GM19240 (cell line): ENCODE data around the gene TMEM178B.
"Not testable (repeated sequence)": the region's sequence is repeated elsewhere in the genome, so short reads cannot be mapped to it uniquely, and the experiment has no call there.

ENCODE experiments used
- DNase-seq: peaks from one replicate; pipeline ENCODE4 v3.0.0; 2011; ENCODE audit warnings: low spot score; ENCODE audit not compliant: insufficient read length

Gene TMEM178B

DNA sequence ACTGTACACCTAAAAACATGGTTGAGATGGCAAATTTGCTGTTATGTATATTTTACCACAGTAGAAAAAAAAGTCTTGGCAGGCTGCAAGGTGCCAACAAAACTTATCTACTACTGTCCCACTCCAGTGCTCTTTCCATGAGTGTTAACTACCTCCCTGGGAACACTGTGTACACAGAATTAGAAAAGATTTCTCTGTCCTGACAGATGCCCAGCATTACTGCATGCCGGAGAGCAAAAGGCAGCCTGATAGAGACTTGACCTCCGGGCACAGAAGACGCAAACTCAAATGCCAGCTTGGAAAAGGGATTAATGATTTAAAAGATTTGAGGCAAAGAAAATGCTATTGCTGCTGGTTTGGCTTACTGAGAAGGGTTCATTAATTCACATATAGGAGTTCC lies 228.8 kb downstream of the TMEM178B start:
- DNase-seq = no peak

DNA sequence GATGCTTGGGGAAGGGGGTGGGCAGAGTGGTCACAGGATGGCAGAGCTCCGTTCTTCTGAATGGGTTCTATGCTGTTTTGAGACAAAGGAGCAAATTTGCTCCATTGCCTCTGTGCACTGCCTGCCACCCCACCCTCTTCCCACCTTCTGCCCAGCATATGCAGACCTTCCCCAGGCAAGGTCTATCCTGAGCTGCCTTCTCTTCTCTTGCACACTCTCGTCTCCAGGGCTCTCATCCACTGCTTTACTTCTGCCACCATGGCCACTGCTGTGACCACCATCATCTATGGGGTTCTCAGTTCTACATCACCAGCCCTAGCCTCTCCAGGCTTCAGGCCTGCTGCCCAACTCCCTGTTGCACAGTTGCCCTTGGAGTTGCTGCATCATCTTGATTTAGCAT lies 230.4 kb downstream of the TMEM178B start:
- DNase-seq = no peak

DNA sequence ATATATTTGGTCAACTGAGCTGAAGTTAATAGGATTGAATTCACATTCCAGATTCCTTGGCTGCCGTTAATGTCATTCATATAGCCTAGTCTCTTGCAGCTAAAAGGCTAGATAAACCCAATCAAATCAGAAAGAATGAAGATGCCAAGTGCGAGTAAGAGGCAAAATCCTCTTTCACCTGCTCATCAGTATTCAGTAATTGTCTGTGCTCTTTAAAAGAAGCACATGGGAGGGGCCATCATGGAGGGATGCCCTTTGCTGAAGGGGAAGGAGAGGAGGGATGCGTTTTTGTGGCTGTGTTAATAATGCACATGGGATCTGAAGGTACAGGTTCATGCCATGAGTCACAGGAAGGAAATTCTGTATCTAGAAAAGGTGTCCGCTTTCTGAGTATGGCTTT lies 232.2 kb downstream of the TMEM178B start:
- no peak for DNase-seq

DNA sequence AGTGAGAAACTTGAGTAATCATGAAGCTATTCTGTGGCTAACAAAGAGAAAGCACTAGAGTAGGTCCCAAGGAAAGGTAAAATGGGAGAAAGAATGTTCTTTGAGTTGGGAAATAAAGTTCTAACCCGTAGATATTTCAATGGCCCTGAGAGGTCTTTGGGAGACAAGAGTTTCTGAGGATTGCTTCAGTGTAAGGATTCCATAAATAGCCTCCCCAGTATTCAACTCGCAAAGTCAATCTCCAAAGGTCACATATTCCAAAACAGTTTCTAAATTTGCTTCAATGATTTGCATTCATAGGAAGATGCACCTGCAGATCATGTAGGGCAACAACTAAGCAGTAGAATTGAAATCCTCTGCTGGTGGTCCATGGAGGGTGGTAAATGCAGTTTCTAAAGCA lies 238.5 kb downstream of the TMEM178B start:
- DNase-seq = no peak

DNA sequence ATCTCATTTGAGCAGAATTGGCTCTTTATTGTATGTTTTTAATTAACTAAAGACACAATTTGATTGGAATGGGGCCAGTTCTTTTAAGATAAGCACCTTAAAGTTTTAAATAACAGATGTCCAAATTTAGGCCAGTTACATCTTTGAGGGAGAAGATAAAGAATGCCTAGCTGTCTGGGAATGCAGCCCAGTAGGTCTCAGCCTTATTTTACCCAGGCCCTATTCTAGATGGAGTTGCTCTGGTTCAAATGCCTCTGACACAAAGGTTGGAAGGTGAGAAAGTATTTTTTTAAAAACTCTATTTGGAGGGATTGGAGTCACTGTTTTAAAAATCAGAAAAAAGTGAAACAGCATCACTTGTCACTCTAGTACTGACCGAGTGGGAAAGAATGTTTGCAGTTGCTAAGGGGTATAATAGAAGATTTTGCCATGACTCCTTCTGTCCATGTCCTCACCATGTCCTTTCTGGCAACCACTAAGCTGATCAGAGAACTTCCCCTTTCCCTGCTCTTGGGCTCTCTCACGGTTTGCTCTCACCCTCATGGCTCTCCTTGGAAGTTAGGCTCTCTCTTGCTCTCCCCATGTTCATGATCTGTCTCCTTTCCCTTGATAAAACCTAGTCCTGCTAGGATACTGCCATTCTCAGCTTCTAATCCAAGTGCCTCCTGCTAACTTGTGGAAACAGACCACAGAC lies 239.1 kb downstream of the TMEM178B start:
- no peak for DNase-seq

DNA sequence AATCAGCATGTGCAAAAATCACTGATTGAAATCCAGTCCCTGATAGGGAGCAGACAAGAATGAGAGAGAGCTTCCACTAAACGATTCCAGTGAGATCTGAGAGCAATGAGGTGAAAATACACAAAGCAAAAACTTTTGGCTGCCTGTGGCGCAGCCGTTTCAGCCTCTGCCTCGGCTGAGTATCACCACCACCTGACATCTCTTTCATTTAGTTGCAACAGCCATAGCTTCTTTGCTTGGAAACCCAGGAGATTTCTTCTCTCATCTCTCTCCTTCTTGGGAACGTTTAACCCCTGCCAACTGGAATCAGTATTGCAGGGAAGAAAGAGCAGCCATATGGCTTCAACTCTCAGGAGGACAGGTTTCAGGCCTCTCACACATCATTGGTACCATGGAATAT lies 240.0 kb downstream of the TMEM178B start:
- no peak for DNase-seq

DNA sequence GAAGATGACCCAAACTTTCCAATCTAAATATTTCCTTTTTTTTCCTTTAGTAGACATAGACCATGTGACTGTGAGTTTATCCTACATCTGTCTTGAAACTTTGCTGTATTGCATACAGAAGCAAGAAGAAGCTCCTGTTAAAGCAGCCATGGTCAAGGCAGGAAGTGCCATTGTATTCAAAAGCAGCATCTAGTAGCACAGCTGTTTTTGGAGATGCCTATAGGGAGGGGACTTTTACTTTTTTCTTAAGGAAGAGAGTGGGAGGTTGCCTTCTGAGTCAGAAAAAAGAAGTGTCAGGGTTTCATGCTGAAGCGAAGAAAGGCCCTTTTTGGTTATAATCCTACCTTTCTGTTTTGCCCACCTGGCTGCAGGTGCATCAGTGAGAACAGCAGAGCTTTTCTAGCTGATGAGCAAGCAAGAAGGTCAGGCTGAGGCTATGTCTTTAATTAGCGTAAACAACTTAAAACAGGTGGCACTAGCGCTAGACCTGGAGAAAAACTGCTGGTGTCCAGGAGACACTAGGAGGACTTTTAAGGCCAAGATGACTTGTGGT lies 243.2 kb downstream of the TMEM178B start:
- no peak for DNase-seq

DNA sequence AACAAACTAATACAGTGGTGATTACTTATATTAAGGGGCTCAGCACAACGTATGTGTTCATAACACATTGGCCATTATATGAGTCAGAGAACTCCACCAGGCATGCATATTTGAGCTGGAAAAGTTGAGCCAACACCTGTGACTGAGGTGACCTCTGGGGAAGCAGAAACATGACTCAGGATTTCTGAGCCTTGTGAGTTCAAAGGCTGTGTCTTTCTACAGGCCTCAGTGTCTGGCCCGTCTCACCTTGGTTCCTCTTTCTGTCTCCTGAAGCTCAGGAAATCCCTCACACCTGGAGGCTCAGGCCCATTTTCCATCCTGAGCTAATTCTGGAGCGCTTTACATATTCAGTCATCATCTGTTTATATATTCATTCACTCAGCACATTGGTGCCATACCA lies 246.4 kb downstream of the TMEM178B start:
- no peak for DNase-seq

DNA sequence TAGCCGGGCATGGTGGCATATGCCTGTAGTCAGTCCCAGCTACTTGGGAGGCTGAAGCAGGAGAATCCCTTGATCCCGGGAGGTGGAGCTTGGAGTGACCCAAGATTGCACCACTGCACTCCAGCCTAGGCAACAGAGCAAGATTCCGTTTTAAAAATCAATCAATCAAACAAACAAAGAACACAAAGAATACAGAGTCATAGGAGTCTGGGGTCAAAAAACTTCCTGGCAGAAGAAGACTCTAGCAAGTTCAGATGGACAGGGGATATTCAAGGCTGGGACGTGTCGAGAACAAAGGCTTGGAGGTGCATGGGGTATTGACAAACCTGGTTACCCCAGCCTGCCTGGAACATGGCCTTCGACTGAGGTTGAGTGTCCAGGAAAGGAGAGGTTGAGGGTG lies 248.5 kb downstream of the TMEM178B start:
- DNase-seq = no peak

DNA sequence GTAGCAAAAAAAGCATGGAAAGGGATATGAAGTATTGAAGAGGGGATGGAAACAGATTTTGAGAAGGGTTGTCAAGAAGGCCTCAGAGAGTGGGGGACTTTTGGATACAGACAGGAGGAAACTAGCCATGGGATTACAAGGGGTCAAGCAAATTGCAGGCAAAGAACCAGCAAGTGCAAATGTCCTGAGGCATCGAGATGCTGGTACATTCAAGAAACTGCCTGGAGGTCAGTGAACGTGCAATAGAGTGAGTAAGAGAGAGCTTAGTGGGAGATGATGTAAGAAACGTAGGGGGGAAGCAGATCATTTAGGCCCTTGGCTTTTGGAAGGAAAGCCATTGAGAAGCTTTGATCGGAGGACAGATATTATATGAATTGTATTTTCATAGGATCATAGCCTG lies 250.0 kb downstream of the TMEM178B start:
- DNase-seq = no peak

DNA sequence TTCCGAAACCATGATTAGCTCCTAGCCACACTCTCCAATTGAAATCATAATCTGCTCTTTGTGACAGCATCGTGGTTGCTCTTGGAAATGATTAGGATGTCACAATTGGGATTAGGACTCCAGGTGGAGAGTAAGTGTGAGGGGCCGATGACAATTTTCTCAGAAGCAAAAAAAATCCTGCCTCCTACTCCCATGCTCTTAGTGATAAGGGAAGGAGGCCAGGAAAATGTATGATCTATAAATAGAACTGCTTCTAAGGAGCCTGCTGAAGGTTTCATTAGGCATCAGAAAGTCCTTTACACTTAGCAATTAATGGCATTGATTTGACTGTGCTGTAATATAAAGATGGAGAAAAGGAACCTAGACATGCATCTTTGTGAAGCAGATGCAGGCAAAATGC lies 251.0 kb downstream of the TMEM178B start:
- DNase-seq = no peak

DNA sequence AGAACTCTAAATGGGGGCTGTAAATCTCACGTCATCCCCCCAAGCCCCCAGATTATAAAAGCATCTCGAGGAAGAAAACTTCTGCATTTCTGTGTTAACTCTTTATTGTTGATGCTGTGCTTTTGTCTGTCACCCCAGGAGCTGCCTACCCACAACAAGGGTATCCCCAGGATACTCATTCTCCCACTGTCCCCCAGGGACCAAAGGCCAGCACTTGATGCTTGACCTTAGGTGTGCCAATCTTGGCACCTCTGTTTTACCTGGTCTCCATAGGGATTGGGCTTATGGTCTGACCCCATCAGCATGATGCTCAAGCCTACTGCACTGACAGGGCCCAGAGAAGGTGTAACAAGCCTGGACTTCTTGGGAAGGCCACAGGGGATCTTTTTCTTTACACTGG lies 251.4 kb downstream of the TMEM178B start:
- no peak for DNase-seq

DNA sequence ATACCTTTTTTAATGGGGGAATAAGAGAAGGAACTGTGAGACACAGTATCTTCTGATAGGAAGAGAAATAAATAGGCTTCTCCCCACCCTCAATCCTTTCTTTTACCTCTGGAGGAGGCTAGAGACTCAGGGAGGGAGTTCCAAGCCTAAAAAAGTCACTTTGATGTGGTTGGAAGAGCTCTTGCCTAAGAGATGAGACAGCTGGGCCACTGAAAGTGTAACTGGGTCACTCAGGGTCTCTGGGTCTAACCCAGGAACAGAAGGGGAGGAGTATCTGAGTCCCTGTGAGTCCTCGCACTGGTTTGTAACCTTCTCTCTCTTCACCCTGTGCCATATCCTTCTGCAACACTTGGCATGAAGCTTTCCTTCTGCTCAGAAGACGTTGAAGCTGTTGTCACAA lies 254.4 kb downstream of the TMEM178B start:
- no peak for DNase-seq

DNA sequence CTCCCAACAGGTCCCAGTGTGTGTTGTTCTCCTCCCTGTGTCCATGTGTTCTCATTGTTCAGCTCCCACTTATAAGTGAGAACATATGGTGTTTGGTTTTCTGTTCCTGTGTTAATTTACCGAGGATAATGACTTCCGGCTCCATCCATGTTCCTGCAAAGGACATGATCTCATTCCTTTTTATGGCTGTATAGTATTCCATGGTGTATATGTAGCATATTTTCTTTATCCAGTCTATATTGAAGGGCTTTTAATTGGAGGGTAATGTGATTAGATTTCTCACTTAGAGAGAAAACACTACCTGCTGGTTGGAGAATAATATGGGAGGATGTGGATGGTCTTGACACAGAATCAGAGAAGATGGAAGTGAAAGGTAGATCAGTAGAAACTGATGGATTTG lies 256.4 kb downstream of the TMEM178B start:
- not testable (repeated sequence) for DNase-seq

DNA sequence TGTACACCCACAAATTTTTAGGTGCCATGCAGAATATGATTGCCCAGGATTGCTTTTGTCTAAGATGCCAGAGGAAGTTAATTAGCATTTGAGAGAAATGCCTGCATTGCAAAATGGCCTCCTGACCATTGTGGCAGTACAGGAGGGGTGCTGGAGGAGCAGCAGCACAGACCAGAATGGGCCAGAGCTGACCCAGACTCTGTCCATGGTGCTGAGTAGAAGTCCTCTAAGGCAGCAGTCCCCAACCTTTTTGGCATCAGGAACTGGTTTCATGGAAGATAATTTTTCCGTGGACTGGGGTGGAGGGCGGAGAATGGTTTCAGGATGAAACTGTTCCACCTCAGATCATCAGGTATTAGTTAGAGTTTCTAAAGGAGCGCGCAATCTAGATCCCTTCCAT lies 259.6 kb downstream of the TMEM178B start:
- no peak for DNase-seq

DNA sequence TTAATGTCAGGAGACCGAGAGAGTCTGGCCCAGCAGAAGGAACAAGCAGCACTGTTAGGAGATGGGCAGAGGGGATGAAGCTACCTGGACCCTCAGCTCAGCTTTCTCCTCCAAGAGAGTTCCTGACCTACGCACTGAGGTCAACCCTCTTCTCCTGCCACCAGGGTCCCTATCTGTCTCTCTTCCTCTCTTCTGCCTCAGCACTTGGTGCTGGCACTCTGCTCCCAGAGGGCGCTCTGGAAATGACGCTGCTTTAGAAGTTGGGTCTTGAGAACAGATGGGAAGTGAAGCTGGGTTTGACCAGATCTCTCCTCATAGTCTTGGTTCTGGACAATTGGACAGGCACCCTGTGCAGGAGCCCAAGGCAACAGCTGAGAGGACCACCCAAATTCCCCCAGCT lies 261.3 kb downstream of the TMEM178B start:
- DNase-seq = no peak

DNA sequence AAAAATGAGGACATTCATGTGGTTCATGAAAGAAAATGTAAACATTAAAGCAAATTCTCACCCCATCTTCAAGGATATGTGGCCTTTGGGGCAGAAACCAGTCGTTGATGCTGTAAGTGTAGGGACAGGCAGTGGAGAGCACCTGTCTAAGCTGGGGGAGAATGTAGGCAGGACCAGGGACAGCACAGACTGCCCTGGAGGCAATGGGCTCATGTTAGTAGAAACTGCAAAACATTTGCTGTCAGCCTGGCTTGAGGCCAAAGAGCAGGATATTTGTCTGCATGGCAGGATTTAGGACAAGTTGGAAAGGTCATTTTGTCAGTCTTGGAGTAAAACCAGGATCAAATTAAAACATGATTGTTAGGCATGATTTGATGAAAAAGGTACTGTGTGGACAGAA lies 265.7 kb downstream of the TMEM178B start:
- no peak for DNase-seq

DNA sequence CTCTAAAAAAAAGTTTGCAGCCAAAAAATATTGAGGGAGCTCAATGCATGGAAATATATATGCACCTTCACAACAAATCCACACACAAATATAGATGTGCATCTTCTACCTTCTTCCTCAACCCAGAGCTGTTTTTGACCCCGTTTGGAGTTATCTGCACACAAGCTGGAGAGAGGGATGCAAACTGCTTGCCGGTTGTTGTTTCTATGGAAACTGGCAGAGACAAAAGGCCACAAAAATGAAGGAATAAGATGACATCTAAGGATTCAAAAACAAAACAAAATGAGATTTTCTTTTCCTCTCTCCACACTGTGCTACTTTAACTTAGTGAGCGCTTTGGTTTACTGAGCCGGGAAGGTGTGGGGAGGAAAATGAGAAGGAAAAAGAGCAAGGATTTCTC lies 267.1 kb downstream of the TMEM178B start:
- DNase-seq = no peak

DNA sequence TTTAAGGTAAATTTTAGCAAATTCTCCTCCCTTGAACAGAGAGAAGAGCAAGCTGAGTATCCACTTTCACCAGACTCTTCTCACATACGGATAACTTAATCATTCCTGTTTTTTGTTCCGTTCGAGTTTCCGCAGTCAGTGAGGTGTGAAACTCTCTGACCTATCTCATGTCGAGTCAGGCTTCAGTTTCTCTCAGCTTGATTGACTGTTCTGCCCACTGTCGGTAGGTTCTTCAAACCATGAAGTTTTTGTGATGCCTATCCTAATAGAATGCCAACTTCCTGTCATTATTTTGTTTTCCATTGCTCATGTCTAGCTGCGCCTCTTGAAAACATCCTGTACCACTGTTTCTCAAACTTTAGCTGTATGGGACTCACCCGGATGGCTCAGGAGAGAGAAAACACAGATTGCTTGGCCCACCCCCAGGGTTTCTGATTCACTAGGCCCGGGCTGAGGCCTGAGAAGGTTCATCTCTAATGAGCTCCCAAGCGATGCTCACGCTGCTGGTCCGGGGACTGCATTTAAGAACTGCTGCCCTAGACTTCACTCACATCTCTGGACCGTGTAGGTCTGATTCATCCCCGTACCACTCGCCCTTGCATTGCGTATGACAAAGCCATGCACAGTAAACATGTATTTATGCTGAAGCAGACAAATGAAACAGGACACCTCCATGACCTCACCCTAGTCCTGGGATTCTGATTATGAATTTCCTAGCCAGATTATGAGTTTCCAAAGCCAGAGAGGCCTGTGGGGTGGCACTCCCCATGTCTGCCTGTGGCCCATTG lies 269.0 kb downstream of the TMEM178B start:
- no peak for DNase-seq

DNA sequence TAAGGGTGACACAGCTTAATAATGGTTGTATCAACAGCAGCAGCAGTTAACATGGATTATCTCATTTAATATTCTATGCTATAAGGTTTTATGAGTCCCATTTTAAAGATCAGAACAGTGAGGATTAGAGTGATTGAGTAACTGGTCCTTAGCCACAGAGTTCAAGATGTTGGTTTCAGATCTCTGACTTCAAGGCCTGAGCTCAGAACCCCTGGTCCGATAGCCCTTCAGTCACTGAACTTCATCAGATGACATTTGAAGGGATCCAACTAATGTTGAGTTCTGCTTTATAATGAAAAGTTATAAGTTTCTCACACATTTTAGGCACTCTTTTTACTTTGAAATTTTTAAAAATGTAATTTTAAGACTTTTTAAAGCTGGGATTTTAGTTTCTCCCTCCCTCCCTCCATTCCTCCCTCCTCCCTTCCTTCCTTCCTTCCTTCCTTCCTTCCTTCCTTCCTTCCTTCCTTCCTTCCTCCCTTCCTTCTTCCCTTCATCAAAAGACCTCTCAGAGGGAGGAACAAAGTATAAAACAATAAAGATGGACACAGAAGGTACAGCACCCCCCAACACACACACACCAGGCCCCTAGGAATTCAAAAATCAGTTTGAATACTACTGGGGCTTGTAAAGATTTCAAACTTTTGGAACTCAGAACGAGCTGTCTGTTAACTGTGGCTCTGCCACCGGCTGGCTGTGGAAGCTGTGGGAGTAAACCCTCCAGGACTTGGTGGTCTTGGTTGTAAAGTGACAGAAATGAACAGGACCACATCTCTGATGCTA lies 270.5 kb downstream of the TMEM178B start:
- DNase-seq = no peak

DNA sequence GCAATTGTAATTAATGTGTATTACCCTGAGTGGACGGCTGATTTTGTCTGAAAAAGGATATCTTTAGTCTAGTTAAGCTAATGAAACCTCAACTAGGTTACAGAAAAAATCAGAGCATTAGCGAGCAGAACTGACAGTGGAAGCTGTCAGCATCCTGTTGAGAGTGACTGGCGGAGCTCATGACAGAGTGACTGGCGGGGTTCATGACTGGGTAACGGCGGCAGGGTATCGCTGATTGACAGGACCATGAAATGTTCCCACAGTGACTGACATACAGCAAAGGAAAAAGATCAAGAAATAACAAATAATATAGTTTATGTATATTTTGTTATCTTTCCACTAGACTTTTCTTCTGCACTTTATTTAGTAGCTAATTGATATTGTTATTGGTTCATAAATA lies 274.9 kb downstream of the TMEM178B start:
- DNase-seq = no peak

DNA sequence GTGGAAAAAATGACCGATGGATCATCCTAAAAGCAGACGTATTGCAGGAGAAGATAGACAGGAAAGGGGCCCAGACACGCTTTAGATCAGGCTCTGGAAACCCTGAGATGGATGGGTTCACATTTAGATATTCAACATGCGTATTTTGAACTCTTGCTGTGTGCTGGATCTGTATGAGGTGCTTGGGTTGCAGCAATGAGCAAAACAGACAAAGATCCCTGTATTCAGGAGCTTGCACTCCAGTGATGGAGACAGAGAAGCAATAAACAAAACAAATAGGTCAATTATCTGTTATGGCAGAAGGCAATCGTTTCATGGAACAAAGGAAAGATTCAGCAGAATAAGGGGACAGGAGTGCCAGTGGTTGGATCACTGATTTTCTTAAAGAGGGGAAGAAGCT lies 275.5 kb downstream of the TMEM178B start:
- no peak for DNase-seq
